Keratinocyte (primary cell): ENCODE measurements around the gene PRKCE. TPM values are rescaled to one million over a fixed set of nuclear protein-coding genes. Genes with fewer than 3 reads are reported as not detected.

Experiments
- DNase-seq: peaks from one replicate; pipeline ENCODE4 v3.0.0-alpha.2; 2011; ENCODE audit warnings: low read depth, missing footprints, low spot score
- FAIRE-seq: peaks from 2 replicates; lab custom pipeline; 2011; peaks lifted over from hg19 to GRCh38; lab: Jason Lieb, UNC
- H2AFZ ChIP-seq: 2 replicates; pipeline ENCODE4 v1.6.0; 2012; ENCODE audit warnings: low read length, control low read depth, inconsistent platforms; ENCODE audit not compliant: control insufficient read depth
- H3K27ac ChIP-seq: 2 replicates; pipeline ENCODE4 v1.5.1; 2011; ENCODE audit warnings: low read length; ENCODE audit not compliant: control insufficient read depth, insufficient read depth
- H3K27me3 ChIP-seq: 3 replicates; pipeline ENCODE4 v1.6.0; 2011; ENCODE audit warnings: low read length; ENCODE audit not compliant: control insufficient read depth, insufficient read depth; ENCODE audit errors: extremely low read depth
- H3K36me3 ChIP-seq, 2 experiments: 2 replicates in 1 of 2; 3 replicates in 1 of 2; pipeline ENCODE4 v1.5.1; 2011; ENCODE audit warnings: low read length in 2 of 2, mild to moderate bottlenecking in 1 of 2; ENCODE audit not compliant: control insufficient read depth in 2 of 2, insufficient read depth in 2 of 2; ENCODE audit errors: extremely low read depth in 1 of 2
- H3K4me1 ChIP-seq: 3 replicates; pipeline ENCODE4 v1.5.1; 2011; ENCODE audit warnings: low read length; ENCODE audit not compliant: control insufficient read depth, insufficient read depth; ENCODE audit errors: extremely low read depth
- H3K4me2 ChIP-seq: 3 replicates; pipeline ENCODE4 v1.6.0; 2011; ENCODE audit warnings: low read depth, low read length; ENCODE audit not compliant: control insufficient read depth, insufficient read depth; ENCODE audit errors: extremely low read depth
- H3K4me3 ChIP-seq, 3 experiments: fragments of 200-600 bp in 1 of 3; sonication (generic) in 1 of 3; 2 replicates in 2 of 3; 3 replicates in 1 of 3; pipeline ENCODE4 v1.5.1; 2011 to 2016; ENCODE audit warnings: low read length in 3 of 3, mild to moderate bottlenecking in 3 of 3, control low read depth in 2 of 3, inconsistent platforms in 1 of 3, low read depth in 1 of 3, mixed read lengths in 1 of 3, mixed run types in 1 of 3, moderate library complexity in 1 of 3; ENCODE audit not compliant: control insufficient read depth in 2 of 3, insufficient read depth in 2 of 3; ENCODE audit errors: extremely low read depth in 1 of 3
- H3K79me2 ChIP-seq: 2 replicates; pipeline ENCODE4 v1.6.0; 2012; ENCODE audit warnings: low read length; ENCODE audit not compliant: control insufficient read depth, insufficient read depth
- H3K9ac ChIP-seq: 3 replicates; pipeline ENCODE4 v1.6.0; 2011; ENCODE audit warnings: low read length; ENCODE audit not compliant: control insufficient read depth, insufficient read depth; ENCODE audit errors: extremely low read depth
- H3K9me1 ChIP-seq: 3 replicates; pipeline ENCODE4 v1.6.0; 2011; ENCODE audit warnings: low read length; ENCODE audit not compliant: control insufficient read depth, insufficient read depth; ENCODE audit errors: extremely low read depth
- H3K9me3 ChIP-seq: 2 replicates; pipeline ENCODE4 v1.5.1; 2012; ENCODE audit warnings: low read depth, low read length; ENCODE audit not compliant: control insufficient read depth
- H4K20me1 ChIP-seq: 3 replicates; pipeline ENCODE4 v1.6.0; 2011; ENCODE audit warnings: low read length; ENCODE audit not compliant: control insufficient read depth, insufficient read depth; ENCODE audit errors: extremely low read depth
- CTCF ChIP-seq, 3 experiments: IDR thresholded peaks in 1 of 3; conservative IDR thresholded peaks in 1 of 3; optimal IDR thresholded peaks in 1 of 3; 2 replicates in 2 of 3; 3 replicates in 1 of 3; pipeline versions ENCODE3 to v1.5.1; 2011; ENCODE audit warnings: low read length in 3 of 3, mild to moderate bottlenecking in 3 of 3, moderate library complexity in 2 of 3, control low read depth in 1 of 3, inconsistent platforms in 1 of 3; ENCODE audit not compliant: insufficient read depth in 2 of 3; ENCODE audit errors: extremely low read depth in 1 of 3
- EZH2 ChIP-seq: IDR thresholded peaks from one replicate; pipeline ENCODE4 v1.6.1; 2012; ENCODE audit warnings: inconsistent platforms, mild to moderate bottlenecking, low read length, moderate library complexity
- dilution Hi-C: fragments of 300-500 bp; cut with MboI; formaldehyde crosslinking; loops from one replicate; pipeline ENCODE4 v1.7.0; 2020; ENCODE audit warnings: low sequenced_read_pairs; ENCODE audit not compliant: extremely low pct_ligation_motif_present
- polyA plus RNA-seq, 5 experiments: library from polyadenylated mRNA; depleted of rRNA in 3 of 5; stranded (reverse) in 3 of 5; stranded (forward) in 1 of 5; unstranded in 1 of 5; fragments of >200 nt; gene quantifications; 1 replicate in 1 of 5; 2 replicates in 3 of 5; 3 replicates in 1 of 5; pipeline versions ENCODE4 v1.2.1 to v1.2.3, GENCODE V29; 2011 to 2012; ENCODE audit warnings: missing spikeins in 2 of 5, low read depth in 1 of 5, low replicate concordance in 1 of 5

The PRKCE gene
- polyA plus RNA-seq, 1 donor (not counting 4 experiments of a cell fraction or from before 2014, with no cell fraction given): 2.0 TPM

GRCh38 chr2:45773909-45774308, 122.4 kb downstream of the PRKCE start:
- Histone ChIP-seq H3K4me2 (no peak overlapping the region), H4K20me1 (no peaks in the 10 kb centered on the region), H3K9ac (no peak overlapping the region), H2AFZ (no peak overlapping the region), H3K9me3 (no peaks in the 10 kb centered on the region), H3K4me1 (no peaks in the 10 kb centered on the region), H3K27me3 (no peaks in the 10 kb centered on the region), H3K36me3 (no peaks in the 10 kb centered on the region), H3K79me2 (no peaks in the 10 kb centered on the region), H3K9me1 (no peaks in the 10 kb centered on the region), H3K4me3 (no peak overlapping the region), H3K27ac (no peak overlapping the region)
- FAIRE-seq: no peak
- no peak for DNase-seq
- TF ChIP-seq EZH2 (no peak), CTCF (optimal IDR thresholded peaks at IDR 0.05 in 1 of 3, IDR thresholded peaks at IDR 0.05 in 1 of 3, conservative IDR thresholded peaks at IDR 0.05 in 1 of 3; ENCODE audit: extremely low read depth in 1 of 3, insufficient read depth in 2 of 3, low read length in 3 of 3) (no peak)
- dilution Hi-C loops: no loop called here

DNA sequence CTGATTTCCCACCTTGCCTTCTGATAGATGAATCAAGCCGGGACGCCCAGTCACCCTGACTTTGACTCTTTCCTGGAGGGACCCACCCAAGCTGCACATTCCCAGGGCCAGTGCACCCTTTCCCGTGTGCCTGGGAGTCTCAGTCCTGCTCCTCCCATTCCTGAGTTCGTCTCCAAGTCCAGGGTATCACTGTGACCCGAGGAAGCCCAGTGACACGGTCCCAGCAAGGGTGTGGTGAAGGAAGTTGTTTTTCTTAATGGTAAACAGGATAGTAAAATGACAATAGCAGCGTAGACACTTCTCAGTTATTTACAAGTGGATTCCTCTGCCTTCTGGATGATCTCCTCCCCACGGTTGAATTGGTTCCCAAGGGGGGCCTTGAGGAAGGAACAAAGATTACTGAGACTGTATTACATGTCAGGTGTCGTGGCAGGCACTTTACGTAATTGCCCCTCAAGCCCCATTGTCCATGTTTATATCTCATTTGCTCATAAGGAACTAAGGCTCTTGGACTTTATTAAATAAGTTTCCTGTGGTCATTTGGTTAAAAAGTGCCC, 123.3 kb downstream of the PRKCE start:
- Histone ChIP-seq H3K9me1 (no peaks in the 10 kb centered on the region), H2AFZ (no peak overlapping the region), H3K4me1 (no peaks in the 10 kb centered on the region), H3K27ac (no peak overlapping the region), H3K4me3 (no peak overlapping the region), H3K36me3 (no peaks in the 10 kb centered on the region), H3K9me3 (no peaks in the 10 kb centered on the region), H3K79me2 (no peaks in the 10 kb centered on the region), H3K27me3 (no peaks in the 10 kb centered on the region), H4K20me1 (no peaks in the 10 kb centered on the region), H3K4me2 (no peak overlapping the region), H3K9ac (no peak overlapping the region)
- DNase-seq: no peak
- TF ChIP-seq CTCF (optimal IDR thresholded peaks at IDR 0.05 in 1 of 3, IDR thresholded peaks at IDR 0.05 in 1 of 3, conservative IDR thresholded peaks at IDR 0.05 in 1 of 3; ENCODE audit: extremely low read depth in 1 of 3, insufficient read depth in 2 of 3, low read length in 3 of 3) (no peak), EZH2 (no peak)
- dilution Hi-C loops: no loop called here
- FAIRE-seq: no peak
